ENCODE results near the gene AK1. TPM values are rescaled to one million over a fixed set of nuclear protein-coding genes. Genes with fewer than 3 reads are reported as not detected.

Gene AK1
- total and polyA plus RNA-seq, 9 of the 15 experiments (the other 6 are each of a cell fraction or from before 2014, with no cell fraction given), result 10.1 to 71.8 (median 39.0) TPM

- TF ChIP-seq ZNF75A (CRISPR knock-in tag; IDR thresholded peaks at IDR 0.05) (no peak), ZNF592 (IDR thresholded peaks at IDR 0.05) (no peak), DMBX1 (CRISPR knock-in tag; IDR thresholded peaks at IDR 0.05; ENCODE audit: borderline replicate concordance) (no peak), SMARCA5 (IDR thresholded peaks at IDR 0.05) (0 out of 2 replicates have a peak, but pooled peaks have one; percentile 62), ZNF318 (IDR thresholded peaks at IDR 0.05; ENCODE audit: borderline replicate concordance in 1 of 2, low read depth in 1 of 2) (peak in 1 of 2 experiments; percentile 56; a peak in 1 of 4 replicates), ZNF354B (CRISPR knock-in tag; IDR thresholded peaks at IDR 0.05) (no peak), TSC22D4 (tag; IDR thresholded peaks at IDR 0.05) (no peak), ZNF3 (CRISPR knock-in tag; IDR thresholded peaks at IDR 0.05) (no peak), FOXK1 (CRISPR knock-in tag; IDR thresholded peaks at IDR 0.05; ENCODE audit: borderline replicate concordance) (0 out of 2 replicates have a peak, but pooled peaks have one; percentile 73), SNIP1 (IDR thresholded peaks at IDR 0.05; ENCODE audit: low read depth) (no peak), SLC30A9 (CRISPR knock-in tag; IDR thresholded peaks at IDR 0.05) (no peak), ZNF23 (CRISPR knock-in tag; IDR thresholded peaks at IDR 0.05) (no peak), IRF9 (tag; IDR thresholded peaks at IDR 0.05) (no peak), BRD9 (IDR thresholded peaks at IDR 0.05; ENCODE audit: low read depth, partially characterized antibody) (peak; percentile 79), ZNF79 (CRISPR knock-in tag; IDR thresholded peaks at IDR 0.05; ENCODE audit: low read depth) (no peak), RFX7 (CRISPR knock-in tag; IDR thresholded peaks at IDR 0.05) (no peak)
Observed at GRCh38 chr9:127919253-127919815, 41.9 kb upstream of the AK1 start (continued).
